GM18511 (cell line): ENCODE results near the gene CHN1.

Source experiments
- ATAC-seq: cut with Tn5 transposase; IDR thresholded peaks from one replicate; pipeline ENCODE4 v1.9.1; 2021; ENCODE audit warnings: mild to moderate bottlenecking, moderate library complexity; ENCODE audit not compliant: unreplicated experiment

CHN1 gene

GRCh38 chr2:174974131-174974530, 31.1 kb downstream of the CHN1 start:
- ATAC-seq = no peak

GRCh38 chr2:174972924-174973323, 32.3 kb downstream of the CHN1 start:
- no peak for ATAC-seq

GRCh38 chr2:174971868-174972781, 33.1 kb downstream of the CHN1 start:
- no peak for ATAC-seq

GRCh38 chr2:174970092-174970491, 35.1 kb downstream of the CHN1 start:
- ATAC-seq = no peak

- no peak for ATAC-seq
Observed at GRCh38 chr2:174969091-174969734, 36.0 kb downstream of the CHN1 start.

GRCh38 chr2:174967691-174968260, 37.4 kb downstream of the CHN1 start:
- no peak for ATAC-seq

- no peak for ATAC-seq
Observed at GRCh38 chr2:174967086-174967485, 38.1 kb downstream of the CHN1 start.

GRCh38 chr2:174965992-174966744, 39.0 kb downstream of the CHN1 start:
- ATAC-seq = no peak

- ATAC-seq = no peak
Observed at GRCh38 chr2:174965551-174965950, 39.6 kb downstream of the CHN1 start.

GRCh38 chr2:174964404-174964803, 40.8 kb downstream of the CHN1 start:
- ATAC-seq = no peak

GRCh38 chr2:174963437-174964400, 41.5 kb downstream of the CHN1 start:
- ATAC-seq = no peak

GRCh38 chr2:174959787-174960186, 45.4 kb downstream of the CHN1 start:
- no peak for ATAC-seq

GRCh38 chr2:174957050-174957449, 48.1 kb downstream of the CHN1 start:
- ATAC-seq = no peak

- no peak for ATAC-seq
Observed at GRCh38 chr2:174952607-174953006, 52.6 kb downstream of the CHN1 start.

- no peak for ATAC-seq
Observed at GRCh38 chr2:174951745-174952144, 53.4 kb downstream of the CHN1 start.

- no peak for ATAC-seq
Observed at GRCh38 chr2:174949988-174950687, 55.0 kb downstream of the CHN1 start.

GRCh38 chr2:174945601-174946260, 59.5 kb downstream of the CHN1 start:
- no peak for ATAC-seq

GRCh38 chr2:174939046-174939445, 66.1 kb downstream of the CHN1 start:
- ATAC-seq = no peak

- ATAC-seq = no peak
Observed at GRCh38 chr2:174931724-174932123, 73.5 kb downstream of the CHN1 start.
